ENCODE measurements around the gene MYOM1.

MYOM1 gene

GRCh38 chr18:3115447-3116030 is 104.2 kb downstream of the MYOM1 start:
- no peak for DNase-seq (ENCODE audit: extremely low read depth, low read depth)
- TF ChIP-seq CTCF (IDR thresholded peaks at IDR 0.05; ENCODE audit: low read depth, low read length, missing control alignments) = no peak
- no peak overlapping the region for H3K4me3 ChIP-seq (replicated peaks; ENCODE audit: low read depth, low read length)

DNA sequence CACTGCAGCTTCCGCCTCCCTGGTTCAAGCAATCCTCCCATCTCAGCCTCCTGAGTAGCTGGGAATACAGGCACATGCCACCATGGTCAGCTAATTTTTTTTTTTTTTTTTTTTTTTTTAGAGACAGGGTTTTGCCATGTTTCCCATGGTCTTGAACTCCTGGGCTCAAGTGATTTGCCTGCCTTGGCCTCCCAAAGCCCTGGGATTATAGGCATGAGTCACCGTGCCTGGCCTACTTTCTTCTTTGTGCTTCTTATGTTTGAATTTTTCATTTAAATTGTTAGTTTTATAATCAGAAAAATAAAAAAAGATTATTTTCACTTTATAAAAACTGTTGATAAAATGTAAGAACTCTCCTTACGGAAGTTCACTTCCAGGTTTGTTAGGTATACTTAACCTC is 105.3 kb downstream of the MYOM1 start:
- no peak for DNase-seq (ENCODE audit: extremely low read depth, low read depth)
- TF ChIP-seq CTCF (IDR thresholded peaks at IDR 0.05; ENCODE audit: low read depth, low read length, missing control alignments) = no peak
- no peak overlapping the region for H3K4me3 ChIP-seq (replicated peaks; ENCODE audit: low read depth, low read length)

GRCh38 chr18:3114026-3114425 is 105.7 kb downstream of the MYOM1 start:
- TF ChIP-seq CTCF (IDR thresholded peaks at IDR 0.05; ENCODE audit: low read depth, low read length, missing control alignments) = no peak
- DNase-seq (ENCODE audit: extremely low read depth, low read depth) = no peak
- no peak overlapping the region for H3K4me3 ChIP-seq (replicated peaks; ENCODE audit: low read depth, low read length)

GRCh38 chr18:3111523-3112240 is 108.1 kb downstream of the MYOM1 start:
- TF ChIP-seq CTCF (IDR thresholded peaks at IDR 0.05; ENCODE audit: low read depth, low read length, missing control alignments) = no peak
- no peak overlapping the region for H3K4me3 ChIP-seq (replicated peaks; ENCODE audit: low read depth, low read length)
- no peak for DNase-seq (ENCODE audit: extremely low read depth, low read depth)

GRCh38 chr18:3110034-3110752 is 109.6 kb downstream of the MYOM1 start:
- no peak overlapping the region for H3K4me3 ChIP-seq (replicated peaks; ENCODE audit: low read depth, low read length)
- TF ChIP-seq CTCF (IDR thresholded peaks at IDR 0.05; ENCODE audit: low read depth, low read length, missing control alignments) = no peak
- DNase-seq (ENCODE audit: extremely low read depth, low read depth) = no peak

- DNase-seq (ENCODE audit: extremely low read depth, low read depth) = no peak
- TF ChIP-seq CTCF (IDR thresholded peaks at IDR 0.05; ENCODE audit: low read depth, low read length, missing control alignments) = no peak
- H3K4me3 ChIP-seq (replicated peaks; ENCODE audit: low read depth, low read length) = no peak overlapping the region
Observed at GRCh38 chr18:3107740-3108151, 112.0 kb downstream of the MYOM1 start.

Data from HFF-Myc (cell line).